GM23338 (cell line): Measurements from ENCODE around the gene JAM2. TPM values are rescaled to one million over a fixed set of nuclear protein-coding genes. Genes with fewer than 3 reads are reported as not detected.

Experiments
- ATAC-seq: fragments of 200-7000 bp; cut with Tn5 transposase; 3 replicates; pipeline ENCODE4 v1.9.1; 2020
- DNase-seq: peaks from one replicate; pipeline ENCODE4 v3.0.0-alpha.2; 2015; ENCODE audit warnings: low spot score
- H2AFZ ChIP-seq: fragments of 200-600 bp; sonication (generic); 2 replicates; pipeline ENCODE4 v1.8.0; 2016; ENCODE audit warnings: antibody characterized with exemption, mild to moderate bottlenecking, moderate library complexity
- H3F3A ChIP-seq: fragments of 200-600 bp; sonication (generic); replicated peaks from 2 replicates; pipeline ENCODE4 v1.8.0; 2017; ENCODE audit warnings: antibody characterized with exemption, mixed run types, low read depth
- H3K27ac ChIP-seq: fragments of 200-600 bp; sonication (generic); 2 replicates; pipeline ENCODE4 v1.6.1; 2016; ENCODE audit warnings: low read depth
- H3K27me3 ChIP-seq: fragments of 200-600 bp; sonication (generic); 2 replicates; pipeline ENCODE4 v1.8.0; 2016; ENCODE audit warnings: mild to moderate bottlenecking, mixed run types, moderate library complexity; ENCODE audit not compliant: insufficient read depth
- H3K36me3 ChIP-seq: fragments of 200-600 bp; sonication (generic); 2 replicates; pipeline ENCODE4 v1.8.0; 2016; ENCODE audit warnings: mild to moderate bottlenecking; ENCODE audit not compliant: insufficient read depth
- H3K4me1 ChIP-seq: fragments of 200-600 bp; sonication (generic); 2 replicates; pipeline ENCODE4 v1.8.0; 2016; ENCODE audit warnings: mild to moderate bottlenecking, moderate library complexity; ENCODE audit not compliant: insufficient read depth
- H3K4me2 ChIP-seq: fragments of 200-600 bp; sonication (generic); 2 replicates; pipeline ENCODE4 v1.7.1; 2017; ENCODE audit warnings: mixed run types
- H3K4me3 ChIP-seq: fragments of 200-600 bp; sonication (generic); 2 replicates; pipeline ENCODE4 v1.6.1; 2016; ENCODE audit warnings: mixed run types
- H3K79me2 ChIP-seq: fragments of 200-600 bp; sonication (generic); replicated peaks from 2 replicates; pipeline ENCODE4 v1.8.0; 2017; ENCODE audit warnings: mild to moderate bottlenecking; ENCODE audit not compliant: insufficient read depth
- H3K9me2 ChIP-seq: fragments of 200-600 bp; sonication (generic); 2 replicates; pipeline ENCODE4 v1.8.0; 2017; ENCODE audit not compliant: insufficient read depth
- H4K20me1 ChIP-seq: fragments of 200-600 bp; sonication (generic); replicated peaks from 2 replicates; pipeline ENCODE4 v1.8.0; 2017; ENCODE audit warnings: mild to moderate bottlenecking; ENCODE audit not compliant: insufficient read depth
- H3K27ac Mint-ChIP-seq: 2 replicates; pipeline ENCODE4 v1.8.0; 2020; ENCODE audit warnings: inconsistent platforms, mild to moderate bottlenecking, moderate library complexity, mixed read lengths
- H3K27me3 Mint-ChIP-seq: 3 replicates; pipeline ENCODE4 v1.8.0; 2022; ENCODE audit warnings: low read depth, mild to moderate bottlenecking, moderate library complexity, mixed read lengths, inconsistent platforms; ENCODE audit not compliant: insufficient read depth, poor library complexity
- H3K36me3 Mint-ChIP-seq: 3 replicates; pipeline ENCODE4 v1.8.0; 2021; ENCODE audit warnings: low read depth, mild to moderate bottlenecking, inconsistent platforms, moderate library complexity, mixed read lengths
- H3K4me1 Mint-ChIP-seq: 3 replicates; pipeline ENCODE4 v1.8.0; 2020; ENCODE audit warnings: mild to moderate bottlenecking, inconsistent platforms, mixed read lengths
- H3K4me3 Mint-ChIP-seq: 3 replicates; pipeline ENCODE4 v1.8.0; 2021; ENCODE audit warnings: moderate library complexity, mild to moderate bottlenecking, inconsistent platforms, mixed read lengths
- H3K9me3 Mint-ChIP-seq: 3 replicates; pipeline ENCODE4 v1.8.0; 2020; ENCODE audit warnings: moderate library complexity, mild to moderate bottlenecking, inconsistent platforms, mixed read lengths
- CREB1 ChIP-seq: fragments of 250-450 bp; sonication (Bioruptor Pico); IDR thresholded peaks from 2 replicates; pipeline ENCODE4 v1.5.0; 2020; ENCODE audit warnings: low read depth, mild to moderate bottlenecking, moderate library complexity
- ETS1 ChIP-seq: IDR thresholded peaks from 2 replicates; pipeline ENCODE4 v1.6.1; 2016; ENCODE audit warnings: antibody characterized with exemption
- EZH2 ChIP-seq: fragments of 200-600 bp; sonication (generic); IDR thresholded peaks from one replicate; pipeline ENCODE4 v1.8.0; 2017; ENCODE audit warnings: antibody characterized with exemption, mild to moderate bottlenecking, low read depth; ENCODE audit not compliant: unreplicated experiment
- ZNF331 ChIP-seq: fragments of 250-450 bp; sonication (Bioruptor Pico); IDR thresholded peaks from 2 replicates; pipeline ENCODE4 v1.5.0; 2020; ENCODE audit warnings: low read depth, mild to moderate bottlenecking, moderate library complexity
- polyA plus RNA-seq: library from polyadenylated mRNA; unstranded; fragments of >200 nt; fragmentation: Nextera tagmentation; extraction: Ambion mirVana; gene quantifications from 2 replicates; pipeline ENCODE4 v1.2.1, GENCODE V29; 2016
- total RNA-seq: library from RNA; depleted of rRNA; stranded (reverse); fragments of >200 nt; shearing (Covaris generic); gene quantifications from 2 replicates; pipeline ENCODE4 v1.2.3, GENCODE V29; 2014
- TF ChIP-seq, protein P1 (sequence below): fragments of 250-450 bp; sonication (Bioruptor Pico); IDR thresholded peaks from 2 replicates; pipeline ENCODE4 v1.5.0; 2020; ENCODE audit warnings: mild to moderate bottlenecking, moderate library complexity

Gene JAM2
- total and polyA plus RNA-seq, 2 experiments from 2014 or later, result 4.9 to 14.6 TPM

- TF ChIP-seq, protein P1, sequence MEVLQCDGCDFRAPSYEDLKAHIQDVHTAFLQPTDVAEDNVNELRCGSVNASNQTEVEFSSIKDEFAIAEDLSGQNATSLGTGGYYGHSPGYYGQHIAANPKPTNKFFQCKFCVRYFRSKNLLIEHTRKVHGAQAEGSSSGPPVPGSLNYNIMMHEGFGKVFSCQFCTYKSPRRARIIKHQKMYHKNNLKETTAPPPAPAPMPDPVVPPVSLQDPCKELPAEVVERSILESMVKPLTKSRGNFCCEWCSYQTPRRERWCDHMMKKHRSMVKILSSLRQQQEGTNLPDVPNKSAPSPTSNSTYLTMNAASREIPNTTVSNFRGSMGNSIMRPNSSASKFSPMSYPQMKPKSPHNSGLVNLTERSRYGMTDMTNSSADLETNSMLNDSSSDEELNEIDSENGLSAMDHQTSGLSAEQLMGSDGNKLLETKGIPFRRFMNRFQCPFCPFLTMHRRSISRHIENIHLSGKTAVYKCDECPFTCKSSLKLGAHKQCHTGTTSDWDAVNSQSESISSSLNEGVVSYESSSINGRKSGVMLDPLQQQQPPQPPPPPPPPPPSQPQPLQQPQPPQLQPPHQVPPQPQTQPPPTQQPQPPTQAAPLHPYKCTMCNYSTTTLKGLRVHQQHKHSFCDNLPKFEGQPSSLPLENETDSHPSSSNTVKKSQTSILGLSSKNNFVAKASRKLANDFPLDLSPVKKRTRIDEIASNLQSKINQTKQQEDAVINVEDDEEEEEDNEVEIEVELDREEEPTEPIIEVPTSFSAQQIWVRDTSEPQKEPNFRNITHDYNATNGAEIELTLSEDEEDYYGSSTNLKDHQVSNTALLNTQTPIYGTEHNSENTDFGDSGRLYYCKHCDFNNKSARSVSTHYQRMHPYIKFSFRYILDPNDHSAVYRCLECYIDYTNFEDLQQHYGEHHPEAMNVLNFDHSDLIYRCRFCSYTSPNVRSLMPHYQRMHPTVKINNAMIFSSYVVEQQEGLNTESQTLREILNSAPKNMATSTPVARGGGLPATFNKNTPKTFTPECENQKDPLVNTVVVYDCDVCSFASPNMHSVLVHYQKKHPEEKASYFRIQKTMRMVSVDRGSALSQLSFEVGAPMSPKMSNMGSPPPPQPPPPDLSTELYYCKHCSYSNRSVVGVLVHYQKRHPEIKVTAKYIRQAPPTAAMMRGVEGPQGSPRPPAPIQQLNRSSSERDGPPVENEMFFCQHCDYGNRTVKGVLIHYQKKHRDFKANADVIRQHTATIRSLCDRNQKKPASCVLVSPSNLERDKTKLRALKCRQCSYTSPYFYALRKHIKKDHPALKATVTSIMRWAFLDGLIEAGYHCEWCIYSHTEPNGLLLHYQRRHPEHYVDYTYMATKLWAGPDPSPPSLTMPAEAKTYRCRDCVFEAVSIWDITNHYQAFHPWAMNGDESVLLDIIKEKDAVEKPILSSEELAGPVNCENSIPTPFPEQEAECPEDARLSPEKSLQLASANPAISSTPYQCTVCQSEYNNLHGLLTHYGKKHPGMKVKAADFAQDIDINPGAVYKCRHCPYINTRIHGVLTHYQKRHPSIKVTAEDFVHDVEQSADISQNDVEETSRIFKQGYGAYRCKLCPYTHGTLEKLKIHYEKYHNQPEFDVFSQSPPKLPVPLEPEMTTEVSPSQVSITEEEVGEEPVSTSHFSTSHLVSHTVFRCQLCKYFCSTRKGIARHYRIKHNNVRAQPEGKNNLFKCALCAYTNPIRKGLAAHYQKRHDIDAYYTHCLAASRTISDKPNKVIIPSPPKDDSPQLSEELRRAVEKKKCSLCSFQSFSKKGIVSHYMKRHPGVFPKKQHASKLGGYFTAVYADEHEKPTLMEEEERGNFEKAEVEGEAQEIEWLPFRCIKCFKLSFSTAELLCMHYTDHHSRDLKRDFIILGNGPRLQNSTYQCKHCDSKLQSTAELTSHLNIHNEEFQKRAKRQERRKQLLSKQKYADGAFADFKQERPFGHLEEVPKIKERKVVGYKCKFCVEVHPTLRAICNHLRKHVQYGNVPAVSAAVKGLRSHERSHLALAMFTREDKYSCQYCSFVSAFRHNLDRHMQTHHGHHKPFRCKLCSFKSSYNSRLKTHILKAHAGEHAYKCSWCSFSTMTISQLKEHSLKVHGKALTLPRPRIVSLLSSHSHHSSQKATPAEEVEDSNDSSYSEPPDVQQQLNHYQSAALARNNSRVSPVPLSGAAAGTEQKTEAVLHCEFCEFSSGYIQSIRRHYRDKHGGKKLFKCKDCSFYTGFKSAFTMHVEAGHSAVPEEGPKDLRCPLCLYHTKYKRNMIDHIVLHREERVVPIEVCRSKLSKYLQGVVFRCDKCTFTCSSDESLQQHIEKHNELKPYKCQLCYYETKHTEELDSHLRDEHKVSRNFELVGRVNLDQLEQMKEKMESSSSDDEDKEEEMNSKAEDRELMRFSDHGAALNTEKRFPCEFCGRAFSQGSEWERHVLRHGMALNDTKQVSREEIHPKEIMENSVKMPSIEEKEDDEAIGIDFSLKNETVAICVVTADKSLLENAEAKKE, result no peak
- TF ChIP-seq CREB1 (CRISPR knock-in tag) (no peak), ETS1 (no peak), ZNF331 (CRISPR knock-in tag) (no peak), EZH2 (no peak)
These were observed 120.5 kb downstream of the JAM2 start (continued) for GRCh38 chr21:25759573-25759972.

DNA sequence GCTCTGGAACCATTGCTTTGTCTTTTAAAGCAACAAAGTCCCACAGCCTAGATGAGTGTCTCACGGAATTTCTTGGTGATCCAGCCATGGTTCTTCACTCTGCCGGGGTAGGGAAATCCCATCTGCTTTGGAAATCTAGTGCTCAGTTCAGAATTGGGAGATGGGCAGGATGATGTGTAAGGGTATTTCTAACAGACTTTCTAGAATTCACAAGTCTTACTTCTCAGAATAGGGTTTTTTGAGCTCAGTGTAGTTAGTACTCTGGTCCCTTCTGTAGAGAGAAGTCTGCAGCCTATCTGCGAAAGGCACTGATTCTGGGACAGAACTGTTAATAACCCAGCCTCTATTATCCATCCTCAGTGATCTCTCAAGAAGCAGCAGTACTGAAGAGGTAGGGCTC, 121.0 kb downstream of the JAM2 start:
- H3K27ac Mint-ChIP-seq, result no peak overlapping the region
- Histone ChIP-seq H3F3A (no peaks in the 10 kb centered on the region), H3K27ac (no peak overlapping the region), H3K9me2 (no peaks in the 10 kb centered on the region), H3K36me3 (peaks cover 19% of the 10 kb centered on the region), H3K4me1 (no peaks in the 10 kb centered on the region), H3K79me2 (no peaks in the 10 kb centered on the region), H3K4me2 (no peak overlapping the region), H2AFZ (no peak overlapping the region), H4K20me1 (0 out of 2 replicates have a peak, but pooled peaks cover 6% of the 10 kb centered on the region), H3K27me3 (no peaks in the 10 kb centered on the region), H3K4me3 (no peak overlapping the region)
- H3K9me3 Mint-ChIP-seq, result no peaks in the 10 kb centered on the region
- peaks cover 2% of the 10 kb centered on the region for H3K27me3 Mint-ChIP-seq
- no peak for TF ChIP-seq CREB1 (CRISPR knock-in tag)
- TF ChIP-seq ETS1, result no peak
- no peak for TF ChIP-seq ZNF331 (CRISPR knock-in tag)
- no peaks in the 10 kb centered on the region for H3K4me1 Mint-ChIP-seq
- ATAC-seq (no peak), DNase-seq (no peak)
- H3K36me3 Mint-ChIP-seq, result peaks cover 30% of the 10 kb centered on the region
- H3K4me3 Mint-ChIP-seq, result no peak overlapping the region
